ENCODE results near the gene LAGE3.
"Not testable (repeated sequence)": the region's sequence is repeated elsewhere in the genome, so short reads cannot be mapped to it uniquely, and the experiment has no call there.

The LAGE3 gene

DNA sequence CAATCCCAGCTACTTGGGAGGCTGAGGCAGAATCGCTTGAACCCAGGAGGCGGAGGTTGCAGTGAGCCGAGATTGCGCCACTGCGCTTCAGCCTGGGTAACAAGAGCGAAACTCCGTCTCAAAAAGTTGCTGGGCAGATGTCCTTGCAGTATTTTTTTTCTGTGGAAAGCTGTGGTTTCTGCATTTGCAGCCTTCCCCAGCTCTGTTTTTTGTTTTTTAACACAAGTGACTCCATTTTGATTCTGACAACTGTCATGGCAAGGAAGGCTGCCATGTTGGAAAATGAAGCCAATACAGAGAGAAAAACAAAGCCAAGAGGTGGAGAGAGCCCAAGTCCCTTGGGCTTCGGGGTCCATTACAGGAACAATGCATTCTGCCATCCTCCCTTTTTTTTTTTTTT lies 23.0 kb upstream of the LAGE3 start:
- no peak overlapping the region for H3K4me3 ChIP-seq (ENCODE audit: low read depth, low read length)
- TF ChIP-seq, protein P1, sequence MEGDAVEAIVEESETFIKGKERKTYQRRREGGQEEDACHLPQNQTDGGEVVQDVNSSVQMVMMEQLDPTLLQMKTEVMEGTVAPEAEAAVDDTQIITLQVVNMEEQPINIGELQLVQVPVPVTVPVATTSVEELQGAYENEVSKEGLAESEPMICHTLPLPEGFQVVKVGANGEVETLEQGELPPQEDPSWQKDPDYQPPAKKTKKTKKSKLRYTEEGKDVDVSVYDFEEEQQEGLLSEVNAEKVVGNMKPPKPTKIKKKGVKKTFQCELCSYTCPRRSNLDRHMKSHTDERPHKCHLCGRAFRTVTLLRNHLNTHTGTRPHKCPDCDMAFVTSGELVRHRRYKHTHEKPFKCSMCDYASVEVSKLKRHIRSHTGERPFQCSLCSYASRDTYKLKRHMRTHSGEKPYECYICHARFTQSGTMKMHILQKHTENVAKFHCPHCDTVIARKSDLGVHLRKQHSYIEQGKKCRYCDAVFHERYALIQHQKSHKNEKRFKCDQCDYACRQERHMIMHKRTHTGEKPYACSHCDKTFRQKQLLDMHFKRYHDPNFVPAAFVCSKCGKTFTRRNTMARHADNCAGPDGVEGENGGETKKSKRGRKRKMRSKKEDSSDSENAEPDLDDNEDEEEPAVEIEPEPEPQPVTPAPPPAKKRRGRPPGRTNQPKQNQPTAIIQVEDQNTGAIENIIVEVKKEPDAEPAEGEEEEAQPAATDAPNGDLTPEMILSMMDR (IDR thresholded peaks at IDR 0.05; ENCODE audit: insufficient read depth, low read depth, low read length, missing control alignments), result no peak
- no peak for DNase-seq (ENCODE audit: low read depth)

DNA sequence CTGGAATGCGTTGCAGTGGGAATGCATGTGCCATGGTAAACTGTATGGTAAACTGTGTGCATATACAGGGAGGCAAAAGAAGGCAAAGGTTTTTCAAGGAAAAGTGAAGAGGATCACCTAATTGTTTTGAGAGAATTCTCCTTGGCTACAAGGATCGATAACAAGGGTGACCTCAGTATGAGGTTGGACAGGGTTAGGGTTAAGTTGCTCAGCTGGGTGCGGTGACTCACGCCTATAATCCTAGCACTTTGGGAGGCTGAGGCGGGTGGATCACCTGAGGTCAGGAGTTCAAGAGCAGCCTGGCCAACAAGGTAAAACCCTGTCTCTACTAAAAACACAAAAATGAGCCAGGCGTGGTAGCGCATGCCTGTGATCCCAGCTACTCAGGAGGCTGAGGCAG lies 22.3 kb upstream of the LAGE3 start:
- not testable (repeated sequence) for DNase-seq (ENCODE audit: low read depth); H3K4me3 ChIP-seq (ENCODE audit: low read depth, low read length)

- not testable (repeated sequence) for DNase-seq (ENCODE audit: low read depth); H3K4me3 ChIP-seq (ENCODE audit: low read depth, low read length)
These were observed 17.6 kb upstream of the LAGE3 start for GRCh38 chrX:154496591-154497137.

GRCh38 chrX:154495472-154495922 lies 16.4 kb upstream of the LAGE3 start:
- no peak overlapping the region for H3K4me3 ChIP-seq (ENCODE audit: low read depth, low read length)
- TF ChIP-seq, protein P1 (IDR thresholded peaks at IDR 0.05; ENCODE audit: insufficient read depth, low read depth, low read length, missing control alignments), result no peak
- DNase-seq (ENCODE audit: low read depth), result no peak

- no peak overlapping the region for H3K4me3 ChIP-seq (ENCODE audit: low read depth, low read length)
- DNase-seq (ENCODE audit: low read depth), result no peak
- TF ChIP-seq, protein P1 (IDR thresholded peaks at IDR 0.05; ENCODE audit: insufficient read depth, low read depth, low read length, missing control alignments), result no peak
These were observed 15.6 kb upstream of the LAGE3 start for GRCh38 chrX:154494715-154495114.

- DNase-seq (ENCODE audit: low read depth), result peak; percentile 96
- TF ChIP-seq, protein P1 (IDR thresholded peaks at IDR 0.05; ENCODE audit: insufficient read depth, low read depth, low read length, missing control alignments), result no peak
- H3K4me3 ChIP-seq (ENCODE audit: low read depth, low read length), result peak within 1 kb of the TSS; percentile 83
These were observed 11.5 kb upstream of the LAGE3 start, which contains the start of gene SLC10A3 for GRCh38 chrX:154490414-154491083. Gene SLC10A3, minus strand, starts transcription at chrX:154490629. Its CDS starts 1,689 bp downstream, at chrX:154488940.

- H3K4me3 ChIP-seq (ENCODE audit: low read depth, low read length), result peak overlapping the region; percentile 79
- DNase-seq (ENCODE audit: low read depth), result peak; percentile 60
- TF ChIP-seq, protein P1 (IDR thresholded peaks at IDR 0.05; ENCODE audit: insufficient read depth, low read depth, low read length, missing control alignments), result no peak
These were observed 10.9 kb upstream of the LAGE3 start for GRCh38 chrX:154490021-154490413.

DNA sequence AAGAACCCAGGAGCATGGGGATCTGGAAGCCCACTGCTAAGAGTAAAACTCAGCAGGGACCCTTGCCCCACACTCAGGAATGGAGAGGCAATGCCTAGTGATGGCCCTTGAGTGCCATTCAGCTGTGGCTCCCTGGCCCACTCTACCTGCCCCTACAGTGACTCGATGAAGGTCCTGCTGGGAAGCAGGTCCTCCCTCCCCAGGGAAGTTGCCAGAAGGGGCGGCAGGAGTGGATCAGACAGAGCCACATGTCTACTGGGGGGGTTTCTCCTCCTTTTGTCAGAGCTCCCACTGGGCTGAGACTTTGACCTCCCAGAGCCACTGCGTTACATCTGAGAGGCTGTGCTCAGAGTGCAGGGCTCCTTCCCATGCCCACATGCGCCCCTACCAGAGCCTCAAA lies 10.1 kb upstream of the LAGE3 start:
- TF ChIP-seq, protein P1 (IDR thresholded peaks at IDR 0.05; ENCODE audit: insufficient read depth, low read depth, low read length, missing control alignments), result no peak
- no peak for DNase-seq (ENCODE audit: low read depth)
- peak overlapping the region; percentile 79 for H3K4me3 ChIP-seq (ENCODE audit: low read depth, low read length)

Measured in GM12865 (cell line).